Tibial nerve (tissue), 4 donors: Measurements from ENCODE around the gene RGSL1. TPM values are rescaled to one million over a fixed set of nuclear protein-coding genes. Genes with fewer than 3 reads are reported as not detected.

ENCODE experiments used
- DNase-seq, 2 donors: peaks; one replicate each; pipeline ENCODE4 v3.0.0-alpha.2; 2019; ENCODE audit warnings: low spot score in 2 of 2
- H3K27ac ChIP-seq, 4 donors: fragments of 200-600 bp; sonication (generic) in 3 of 4; one replicate each; pipeline ENCODE4 v1.5.1; 2017 to 2019; ENCODE audit warnings: mild to moderate bottlenecking in 1 of 4
- H3K27me3 ChIP-seq, 2 donors: fragments of 200-600 bp; sonication (generic) in 1 of 2; one replicate each; pipeline versions ENCODE4 v1.5.1 to v1.6.0; 2017 to 2019
- H3K36me3 ChIP-seq, 3 donors: fragments of 200-600 bp; sonication (generic); one replicate each; pipeline ENCODE4 v1.5.1; 2018 to 2019
- H3K4me1 ChIP-seq, 4 donors: fragments of 200-600 bp; sonication (generic) in 3 of 4; one replicate each; pipeline ENCODE4 v1.5.1; 2017 to 2019
- H3K4me3 ChIP-seq, 4 donors: fragments of 200-600 bp; sonication (generic) in 3 of 4; one replicate each; pipeline ENCODE4 v1.5.1; 2017 to 2019; ENCODE audit warnings: mild to moderate bottlenecking in 1 of 4, moderate library complexity in 1 of 4
- H3K9me3 ChIP-seq, 4 donors: fragments of 200-600 bp; sonication (generic) in 3 of 4; one replicate each; pipeline ENCODE4 v1.5.1; 2017 to 2019
- EP300 ChIP-seq, 2 donors: sonication (generic); formaldehyde crosslinking; IDR thresholded peaks; one replicate each; pipeline ENCODE4 v1.6.1; 2017; ENCODE audit warnings: antibody characterized with exemption in 2 of 2, mild to moderate bottlenecking in 1 of 2
- POLR2A ChIP-seq, 2 donors: fragments of 450-650 bp; IDR thresholded peaks; one replicate each; pipeline ENCODE4 v1.6.1; 2017; ENCODE audit warnings: antibody characterized with exemption in 2 of 2, mild to moderate bottlenecking in 2 of 2, moderate library complexity in 2 of 2
- WGBS, 2 donors: methylation state at CpG; one replicate each; pipeline ENCODE4 v1.1.5; 2018; 5-methylcytosine and 5-hydroxymethylcytosine counted together
- total RNA-seq, 4 donors: library from RNA; depleted of rRNA; stranded (reverse); fragments of >200 nt; gene quantifications; one replicate each; pipeline ENCODE4 v1.1.0, GENCODE V29; 2016
- TF ChIP-seq, protein P1 (sequence below), 5 experiments: fragments of 200-600 bp in 3 of 5; fragments of 450-650 bp in 2 of 5; sonication (generic) in 3 of 5; IDR thresholded peaks; one replicate each; pipeline ENCODE4 v1.5.1; 2016 to 2019; ENCODE audit warnings: antibody characterized with exemption in 5 of 5, mild to moderate bottlenecking in 3 of 5, moderate library complexity in 2 of 5

Gene RGSL1
- total RNA-seq, 4 donors from 2014 or later: not detected

DNA sequence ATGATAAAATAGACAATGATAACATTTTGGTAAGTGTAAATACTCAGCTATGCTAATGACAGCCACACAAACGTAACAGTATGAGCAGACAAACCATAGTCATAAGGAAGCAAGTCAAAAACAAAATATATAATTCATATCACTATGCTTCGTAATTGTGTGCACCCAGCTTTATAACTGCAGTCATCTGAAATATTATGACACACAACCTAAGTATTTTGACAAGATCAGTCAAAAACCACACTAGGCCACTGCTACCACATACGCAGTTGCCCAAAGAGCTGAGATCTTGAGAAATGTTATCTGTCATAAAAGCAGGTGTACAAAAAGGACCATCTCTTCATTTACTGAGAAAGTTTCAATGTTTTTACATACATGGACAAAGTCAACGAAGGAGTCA lies 113.1 kb downstream of the RGSL1 start:
- TF ChIP-seq EP300 (IDR thresholded peaks at IDR 0.05) (no peak), POLR2A (IDR thresholded peaks at IDR 0.05) (no peak)
- TF ChIP-seq, protein P1, sequence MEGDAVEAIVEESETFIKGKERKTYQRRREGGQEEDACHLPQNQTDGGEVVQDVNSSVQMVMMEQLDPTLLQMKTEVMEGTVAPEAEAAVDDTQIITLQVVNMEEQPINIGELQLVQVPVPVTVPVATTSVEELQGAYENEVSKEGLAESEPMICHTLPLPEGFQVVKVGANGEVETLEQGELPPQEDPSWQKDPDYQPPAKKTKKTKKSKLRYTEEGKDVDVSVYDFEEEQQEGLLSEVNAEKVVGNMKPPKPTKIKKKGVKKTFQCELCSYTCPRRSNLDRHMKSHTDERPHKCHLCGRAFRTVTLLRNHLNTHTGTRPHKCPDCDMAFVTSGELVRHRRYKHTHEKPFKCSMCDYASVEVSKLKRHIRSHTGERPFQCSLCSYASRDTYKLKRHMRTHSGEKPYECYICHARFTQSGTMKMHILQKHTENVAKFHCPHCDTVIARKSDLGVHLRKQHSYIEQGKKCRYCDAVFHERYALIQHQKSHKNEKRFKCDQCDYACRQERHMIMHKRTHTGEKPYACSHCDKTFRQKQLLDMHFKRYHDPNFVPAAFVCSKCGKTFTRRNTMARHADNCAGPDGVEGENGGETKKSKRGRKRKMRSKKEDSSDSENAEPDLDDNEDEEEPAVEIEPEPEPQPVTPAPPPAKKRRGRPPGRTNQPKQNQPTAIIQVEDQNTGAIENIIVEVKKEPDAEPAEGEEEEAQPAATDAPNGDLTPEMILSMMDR (IDR thresholded peaks at IDR 0.05): no peak
- DNase-seq: no peak
- no peaks in the 10 kb centered on the region for H3K4me1 ChIP-seq
- no peak overlapping the region for H3K4me3 ChIP-seq
- no peaks in the 10 kb centered on the region for H3K27me3 ChIP-seq
- peaks cover 0 to 2% (median 0%) of the 10 kb centered on the region in 4 donors for H3K9me3 ChIP-seq
- no peaks in the 10 kb centered on the region for H3K36me3 ChIP-seq
- no peak overlapping the region for H3K27ac ChIP-seq
- 86 to 91% methylated on average over 4 of the region's 4 CpGs for WGBS, 2 donors

DNA sequence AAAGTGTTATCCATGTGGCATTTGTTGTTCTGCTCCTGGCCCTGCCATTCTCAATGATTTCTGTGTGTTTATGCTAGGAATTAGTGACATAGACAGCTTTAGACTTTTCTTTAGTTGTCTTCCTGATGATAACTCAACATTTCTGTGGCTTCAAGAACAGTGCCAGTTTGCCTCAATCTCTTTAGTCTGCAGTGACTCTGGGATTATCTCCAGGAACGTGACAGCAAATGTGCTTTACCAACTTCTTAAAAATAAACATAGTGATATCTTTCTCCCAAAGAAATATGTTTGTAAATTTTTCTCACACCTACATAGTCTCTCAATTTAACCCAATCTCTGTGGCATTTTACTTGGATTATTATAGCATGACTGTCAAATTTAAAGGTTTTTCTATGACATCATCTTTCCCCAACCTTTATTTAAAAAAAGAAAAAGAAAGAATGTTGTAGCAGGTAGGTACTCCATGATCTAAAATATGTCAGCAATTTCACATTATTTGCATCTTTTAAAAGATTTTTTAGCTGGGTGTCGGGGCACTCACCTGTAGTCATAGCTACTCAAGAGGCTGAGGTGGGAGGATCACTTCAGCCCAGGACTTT lies 114.6 kb downstream of the RGSL1 start:
- no peak for TF ChIP-seq POLR2A (IDR thresholded peaks at IDR 0.05)
- no peak for TF ChIP-seq EP300 (IDR thresholded peaks at IDR 0.05)
- TF ChIP-seq, protein P1 (IDR thresholded peaks at IDR 0.05): no peak
- H3K27ac ChIP-seq: no peak overlapping the region
- H3K4me3 ChIP-seq: no peak overlapping the region
- H3K4me1 ChIP-seq: no peaks in the 10 kb centered on the region
- no peaks in the 10 kb centered on the region for H3K27me3 ChIP-seq
- WGBS, 2 donors: 83 to 90% methylated on average over 2 of the region's 2 CpGs
- H3K9me3 ChIP-seq: peaks cover 0 to 2% (median 0%) of the 10 kb centered on the region in 4 donors
- DNase-seq: no peak
- no peaks in the 10 kb centered on the region for H3K36me3 ChIP-seq

DNA sequence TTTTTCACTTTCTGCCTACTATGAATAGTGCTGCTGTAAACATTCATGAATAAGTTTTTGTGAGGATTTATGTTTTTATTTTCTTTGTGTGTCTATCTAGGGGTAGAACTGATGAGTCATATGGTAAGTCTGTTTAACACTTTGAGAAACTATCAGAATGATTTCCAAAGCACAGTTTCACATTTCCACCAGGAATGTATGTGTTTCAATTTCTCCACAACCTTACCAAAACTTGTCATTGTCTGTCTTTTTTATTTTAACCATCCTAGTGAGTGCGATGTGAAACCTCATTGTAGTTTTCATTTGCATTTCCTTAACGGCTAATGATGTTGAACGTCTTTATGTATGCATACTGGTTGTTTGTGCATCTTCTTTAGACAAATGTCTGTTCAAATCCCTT lies 115.6 kb downstream of the RGSL1 start:
- Histone ChIP-seq H3K27ac (no peak overlapping the region), H3K4me1 (no peaks in the 10 kb centered on the region), H3K27me3 (no peaks in the 10 kb centered on the region), H3K36me3 (no peaks in the 10 kb centered on the region), H3K9me3 (peaks cover 0 to 2% (median 0%) of the 10 kb centered on the region in 4 donors), H3K4me3 (no peak overlapping the region)
- 74 to 92% methylated on average over 3 of the region's 3 CpGs for WGBS, 2 donors
- TF ChIP-seq, protein P1 (IDR thresholded peaks at IDR 0.05): no peak
- no peak for TF ChIP-seq POLR2A (IDR thresholded peaks at IDR 0.05)
- TF ChIP-seq EP300 (IDR thresholded peaks at IDR 0.05): no peak
- no peak for DNase-seq

DNA sequence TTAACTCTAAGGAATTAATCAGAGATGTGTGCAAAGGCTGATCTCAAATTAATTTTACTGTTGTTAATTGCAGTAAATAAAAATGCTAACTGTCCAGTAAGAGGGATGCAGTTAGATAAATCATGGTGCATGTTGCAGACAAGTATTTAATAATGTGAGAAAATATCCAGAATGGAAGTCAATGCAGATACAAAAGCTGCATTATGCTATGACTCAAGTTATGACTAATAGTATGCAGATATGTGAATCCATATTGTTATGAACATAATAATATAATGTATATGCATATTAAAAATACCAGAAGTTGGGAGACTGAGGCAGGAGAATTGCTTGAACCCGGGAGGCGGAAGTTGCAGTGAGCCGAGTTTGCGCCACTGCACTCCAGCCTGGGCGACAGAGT lies 117.7 kb downstream of the RGSL1 start:
- Histone ChIP-seq H3K4me3 (no peak overlapping the region), H3K36me3 (peaks cover 0 to 4% (median 0%) of the 10 kb centered on the region in 3 donors), H3K4me1 (no peaks in the 10 kb centered on the region), H3K9me3 (peaks cover 0 to 2% (median 0%) of the 10 kb centered on the region in 4 donors), H3K27me3 (no peaks in the 10 kb centered on the region), H3K27ac (no peak overlapping the region)
- TF ChIP-seq EP300 (IDR thresholded peaks at IDR 0.05) (no peak), POLR2A (IDR thresholded peaks at IDR 0.05) (no peak)
- TF ChIP-seq, protein P1 (IDR thresholded peaks at IDR 0.05): no peak
- 90 to 91% methylated on average over 5 of the region's 5 CpGs for WGBS, 2 donors
- no peak for DNase-seq

DNA sequence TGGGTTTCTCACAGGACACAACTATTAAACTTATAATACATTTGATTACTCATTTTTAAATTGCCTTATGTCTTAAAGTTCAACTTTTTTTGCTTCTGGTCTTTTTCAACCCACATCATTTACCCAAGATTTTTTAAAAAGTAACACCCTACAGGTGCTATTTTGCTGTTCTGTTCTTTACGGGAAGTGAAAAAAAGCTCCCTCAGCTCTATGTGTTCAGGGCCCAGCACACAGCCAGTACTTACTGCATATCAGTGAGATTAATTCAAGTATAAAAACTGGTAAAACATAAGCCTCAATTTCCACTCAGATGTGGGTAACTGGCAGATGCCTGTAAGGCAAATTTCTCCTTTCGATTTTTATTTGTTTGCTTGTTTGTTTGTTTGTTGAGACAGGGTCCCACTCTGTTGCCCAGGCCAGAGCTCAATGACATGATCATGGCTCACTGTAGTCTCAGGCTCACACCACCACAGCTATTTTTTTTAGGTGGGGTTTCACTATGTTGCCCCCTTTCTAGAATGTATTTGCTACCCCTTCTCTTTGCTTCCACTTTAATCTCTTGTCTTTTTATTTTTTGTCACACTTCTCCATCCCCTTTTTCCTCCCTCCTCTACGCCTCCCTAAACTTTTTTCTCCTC lies 118.8 kb downstream of the RGSL1 start:
- Histone ChIP-seq H3K27me3 (no peaks in the 10 kb centered on the region), H3K36me3 (peaks cover 0 to 11% (median 0%) of the 10 kb centered on the region in 3 donors), H3K4me1 (no peaks in the 10 kb centered on the region), H3K4me3 (no peak overlapping the region), H3K27ac (no peak overlapping the region), H3K9me3 (peaks cover 0 to 2% (median 0%) of the 10 kb centered on the region in 4 donors)
- WGBS, 2 donors: 57 to 87% methylated on average over 3 of the region's 3 CpGs
- no peak for DNase-seq
- TF ChIP-seq POLR2A (IDR thresholded peaks at IDR 0.05) (no peak), EP300 (IDR thresholded peaks at IDR 0.05) (no peak)
- TF ChIP-seq, protein P1 (IDR thresholded peaks at IDR 0.05): no peak
